WI38 (cell line): ENCODE measurements around the gene KRTAP29-1.

ENCODE experiments used
- H3K4me3 ChIP-seq: 2 replicates; pipeline ENCODE4 v1.5.1; 2011; ENCODE audit warnings: low read depth, mild to moderate bottlenecking, control low read depth, low read length
- CTCF ChIP-seq: IDR thresholded peaks from 2 replicates; pipeline ENCODE4 v1.5.1; 2012; ENCODE audit warnings: low read depth, mild to moderate bottlenecking, control low read depth, low read length

KRTAP29-1 gene

GRCh38 chr17:41333836-41334235 lies 31.2 kb upstream of the KRTAP29-1 start:
- TF ChIP-seq CTCF = no peak
- H3K4me3 ChIP-seq = no peak overlapping the region

GRCh38 chr17:41333098-41333497 lies 30.4 kb upstream of the KRTAP29-1 start:
- no peak overlapping the region for H3K4me3 ChIP-seq
- no peak for TF ChIP-seq CTCF

- no peak for TF ChIP-seq CTCF
- no peak overlapping the region for H3K4me3 ChIP-seq
Observed at GRCh38 chr17:41332239-41332638, 29.6 kb upstream of the KRTAP29-1 start.

GRCh38 chr17:41331606-41332005 lies 29.0 kb upstream of the KRTAP29-1 start:
- no peak for TF ChIP-seq CTCF
- H3K4me3 ChIP-seq = no peak overlapping the region

- TF ChIP-seq CTCF = peak; percentile 91
- H3K4me3 ChIP-seq = no peak overlapping the region
Observed at GRCh38 chr17:41329279-41329948, 26.8 kb upstream of the KRTAP29-1 start.

GRCh38 chr17:41328207-41328606 lies 25.6 kb upstream of the KRTAP29-1 start:
- no peak overlapping the region for H3K4me3 ChIP-seq
- TF ChIP-seq CTCF = no peak

GRCh38 chr17:41327411-41328120 lies 24.9 kb upstream of the KRTAP29-1 start:
- TF ChIP-seq CTCF = no peak
- no peak overlapping the region for H3K4me3 ChIP-seq
